CD4-positive, CD25-positive, alpha-beta regulatory T cell (primary cell): Measurements from ENCODE around the gene MAPK8. TPM values are rescaled to one million over a fixed set of nuclear protein-coding genes. Genes with fewer than 3 reads are reported as not detected.

Experiments used
- ATAC-seq, 2 donors: fragments of 150-1000 bp; cut with Tn5 transposase; one replicate each; pipeline ENCODE4 v1.10.0; 2021; ENCODE audit warnings: low read depth in 2 of 2, moderate number of reproducible peaks in 2 of 2, moderate library complexity in 1 of 2
- DNase-seq, 3 donors: peaks; one replicate each; pipeline versions ENCODE4 v3.0.0 to v3.0.0-alpha.2; 2012 to 2022; ENCODE audit warnings: mixed read lengths in 1 of 3
- H3K27ac ChIP-seq: one replicate; pipeline ENCODE4 v1.7.0; 2013; ENCODE audit warnings: mild to moderate bottlenecking, low read length; ENCODE audit not compliant: insufficient read depth, poor library complexity, severe bottlenecking
- H3K27me3 ChIP-seq: one replicate; pipeline ENCODE4 v1.7.0; 2013; ENCODE audit warnings: low read length; ENCODE audit not compliant: control insufficient read depth, insufficient read depth
- H3K36me3 ChIP-seq: one replicate; pipeline ENCODE4 v1.7.0; 2013; ENCODE audit warnings: mild to moderate bottlenecking, low read length, moderate library complexity; ENCODE audit not compliant: control insufficient read depth, insufficient read depth
- H3K4me1 ChIP-seq: 2 replicates; pipeline ENCODE4 v1.7.0; 2013; ENCODE audit warnings: mild to moderate bottlenecking, low read length; ENCODE audit not compliant: insufficient read depth, control insufficient read depth, poor library complexity, severe bottlenecking
- H3K4me3 ChIP-seq: one replicate; pipeline ENCODE4 v1.7.0; 2013; ENCODE audit warnings: low read depth, mild to moderate bottlenecking, low read length, moderate library complexity
- H3K9me3 ChIP-seq, 2 experiments: 1 replicate in 1 of 2; 2 replicates in 1 of 2; pipeline ENCODE4 v1.7.0; 2013; ENCODE audit warnings: low read length in 2 of 2, mild to moderate bottlenecking in 1 of 2, moderate library complexity in 1 of 2; ENCODE audit not compliant: control insufficient read depth in 2 of 2
- H3K27ac Mint-ChIP-seq, 3 donors: one replicate each; pipeline ENCODE4 v1.8.0; 2020 to 2022; ENCODE audit warnings: mild to moderate bottlenecking in 3 of 3, mixed read lengths in 3 of 3, moderate library complexity in 2 of 3
- H3K27me3 Mint-ChIP-seq: one replicate; pipeline ENCODE4 v1.8.0; 2022; ENCODE audit warnings: mild to moderate bottlenecking, mixed read lengths
- H3K36me3 Mint-ChIP-seq: one replicate; pipeline ENCODE4 v1.8.0; 2020; ENCODE audit warnings: mixed read lengths
- H3K4me1 Mint-ChIP-seq, 4 donors: one replicate each; pipeline ENCODE4 v1.8.0; 2020 to 2022; ENCODE audit warnings: mixed read lengths in 4 of 4, mild to moderate bottlenecking in 1 of 4
- H3K4me3 Mint-ChIP-seq, 4 donors: one replicate each; pipeline ENCODE4 v1.8.0; 2020 to 2022; ENCODE audit warnings: mild to moderate bottlenecking in 4 of 4, mixed read lengths in 4 of 4, moderate library complexity in 3 of 4
- H3K9me3 Mint-ChIP-seq, 7 donors: one replicate each; pipeline ENCODE4 v1.8.0; 2020 to 2022; ENCODE audit warnings: mixed read lengths in 7 of 7, mild to moderate bottlenecking in 3 of 7, moderate library complexity in 2 of 7
- polyA plus RNA-seq, 4 donors: library from polyadenylated mRNA; unstranded; fragments of 300-500 nt; fragmentation: Illumina TruSeq; gene quantifications; one replicate each; pipeline ENCODE4 v1.2.3, GENCODE V29; 2021
- total RNA-seq: library from RNA; stranded (reverse); gene quantifications from one replicate; pipeline ENCODE4 v1.2.3, GENCODE V29; 2022

Gene MAPK8
- total and polyA plus RNA-seq, 5 donors from 2014 or later = 19.8 to 34.5 (median 22.9) TPM

DNA sequence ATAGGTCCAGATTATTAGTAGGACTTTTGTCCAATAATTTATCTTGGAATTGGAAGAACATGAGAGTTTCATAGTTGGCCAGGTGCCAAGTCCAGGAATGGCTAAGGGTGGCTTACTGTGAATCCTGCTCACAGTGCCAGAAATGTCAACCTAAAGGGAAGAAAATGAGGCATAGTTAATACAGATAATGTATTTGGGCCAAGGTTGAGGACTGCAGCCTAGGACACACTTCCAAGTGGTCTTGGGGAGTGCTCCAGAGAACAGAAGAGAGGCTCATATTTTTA lies 78.2 kb downstream of the MAPK8 start:
- Histone ChIP-seq H3K9me3 (peaks cover 5 to 12% of the 10 kb centered on the region in 2 experiments), H3K36me3 (no peaks in the 10 kb centered on the region), H3K4me3 (no peak overlapping the region), H3K27me3 (no peaks in the 10 kb centered on the region), H3K4me1 (peaks cover 13% of the 10 kb centered on the region), H3K27ac (no peak overlapping the region)
- H3K4me3 Mint-ChIP-seq = no peak overlapping the region
- no peak for DNase-seq
- H3K4me1 Mint-ChIP-seq = peaks cover 12 to 45% (median 34%) of the 10 kb centered on the region in 4 donors
- peaks cover 0 to 4% (median 2%) of the 10 kb centered on the region in 7 donors for H3K9me3 Mint-ChIP-seq
- no peak for ATAC-seq
- no peak overlapping the region for H3K27ac Mint-ChIP-seq
- H3K36me3 Mint-ChIP-seq = peaks cover 3% of the 10 kb centered on the region
- H3K27me3 Mint-ChIP-seq = no peaks in the 10 kb centered on the region

DNA sequence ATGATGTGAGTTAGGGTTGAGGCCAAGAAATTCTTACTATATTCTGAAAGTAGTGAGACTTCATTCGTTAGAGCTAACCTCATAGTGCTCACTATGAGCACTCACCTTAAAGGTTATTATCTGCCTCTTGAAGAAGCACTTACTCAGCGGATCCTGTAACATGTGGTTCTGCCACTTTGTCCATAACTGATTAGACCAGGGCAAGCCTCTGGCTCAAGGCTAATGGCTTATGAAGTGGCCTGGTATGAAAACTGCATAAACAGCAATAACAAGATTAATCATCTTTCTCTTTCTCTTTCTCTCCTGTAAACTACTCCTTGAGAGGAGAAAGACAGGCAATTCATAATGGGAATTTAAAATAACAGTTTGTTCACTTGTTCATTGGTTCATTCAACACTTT lies 82.8 kb downstream of the MAPK8 start:
- peaks cover 0 to 2% (median 0%) of the 10 kb centered on the region in 7 donors for H3K9me3 Mint-ChIP-seq
- ATAC-seq = no peak
- Histone ChIP-seq H3K27me3 (no peaks in the 10 kb centered on the region), H3K9me3 (no peaks in the 10 kb centered on the region), H3K4me3 (no peak overlapping the region), H3K36me3 (no peaks in the 10 kb centered on the region), H3K4me1 (peaks cover 41% of the 10 kb centered on the region), H3K27ac (no peak overlapping the region)
- H3K27ac Mint-ChIP-seq = peak overlapping the region; percentile 14 to 72 (median 18)
- peak overlapping the region in 1 of 4 donors; percentile 28 for H3K4me3 Mint-ChIP-seq
- DNase-seq = peak in 1 of 3 donors; percentile 11
- H3K27me3 Mint-ChIP-seq = no peaks in the 10 kb centered on the region
- H3K36me3 Mint-ChIP-seq = no peaks in the 10 kb centered on the region
- peaks cover 42 to 74% (median 64%) of the 10 kb centered on the region in 4 donors for H3K4me1 Mint-ChIP-seq

DNA sequence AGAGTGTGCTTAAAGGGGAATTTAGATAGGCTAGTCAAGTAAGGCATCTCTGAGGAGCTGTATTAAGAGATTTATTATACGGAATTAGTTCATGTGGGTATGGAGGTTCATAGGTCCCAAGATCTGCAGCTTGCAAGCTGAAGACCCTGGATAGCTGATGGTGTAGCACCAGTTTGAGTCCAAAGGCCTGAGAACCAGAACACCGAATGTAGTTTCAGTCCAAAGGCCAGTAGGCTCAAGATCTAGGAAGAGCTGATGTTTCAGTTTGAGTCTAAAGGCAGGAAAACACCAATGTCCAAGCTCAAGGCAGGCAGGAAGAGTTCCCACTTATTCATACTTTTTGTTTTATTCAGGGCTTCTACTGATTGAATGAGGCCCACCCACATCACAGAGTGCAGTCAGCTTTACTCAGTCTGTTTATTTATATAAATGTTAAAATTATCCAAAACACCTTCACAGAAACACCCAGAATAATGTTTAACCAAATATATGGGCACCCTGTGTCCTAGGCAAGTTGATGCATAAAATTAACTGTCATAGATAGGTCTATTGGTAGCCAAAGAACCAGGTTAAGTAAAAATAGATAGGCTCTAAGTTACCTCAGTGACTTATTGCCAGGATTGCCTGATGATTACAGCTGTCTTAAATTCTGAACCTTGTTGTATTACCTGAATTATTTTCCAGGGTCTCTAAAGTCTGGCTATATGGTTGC lies 83.5 kb downstream of the MAPK8 start:
- H3K4me1 ChIP-seq = peaks cover 41% of the 10 kb centered on the region
- Mint-ChIP-seq H3K36me3 (no peaks in the 10 kb centered on the region), H3K9me3 (no peaks in the 10 kb centered on the region), H3K27me3 (no peaks in the 10 kb centered on the region), H3K27ac (peak overlapping the region; percentile 14 to 72 (median 18)), H3K4me3 (peak overlapping the region in 2 of 4 donors; percentile 35 to 39), H3K4me1 (peaks cover 42 to 67% (median 58%) of the 10 kb centered on the region in 4 donors)
- H3K9me3 ChIP-seq = no peaks in the 10 kb centered on the region
- ATAC-seq = no peak
- DNase-seq = no peak
- H3K4me3 ChIP-seq = peak overlapping the region; percentile 2
- no peaks in the 10 kb centered on the region for H3K27me3 ChIP-seq
- H3K27ac ChIP-seq = no peak overlapping the region
- H3K36me3 ChIP-seq = no peaks in the 10 kb centered on the region

DNA sequence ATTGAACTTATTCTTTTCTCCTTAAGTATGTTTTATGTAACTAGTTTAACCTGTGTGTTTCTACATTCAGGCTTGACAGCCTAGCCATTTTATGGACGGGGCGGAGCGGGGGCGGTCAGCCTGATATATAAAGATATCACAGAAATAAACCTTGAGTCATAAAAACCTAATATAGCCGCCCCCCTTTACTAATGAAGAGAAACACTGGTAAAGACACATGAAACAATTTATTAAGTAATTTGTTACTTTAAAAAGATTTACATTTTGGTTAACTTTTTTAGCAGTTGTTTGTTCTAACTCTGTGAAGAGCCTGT lies 84.0 kb downstream of the MAPK8 start:
- Histone ChIP-seq H3K9me3 (no peaks in the 10 kb centered on the region), H3K4me1 (peaks cover 41% of the 10 kb centered on the region), H3K27me3 (no peaks in the 10 kb centered on the region), H3K36me3 (no peaks in the 10 kb centered on the region), H3K27ac (no peak overlapping the region), H3K4me3 (peak overlapping the region; percentile 3)
- Mint-ChIP-seq H3K36me3 (no peaks in the 10 kb centered on the region), H3K9me3 (no peaks in the 10 kb centered on the region), H3K27me3 (no peaks in the 10 kb centered on the region), H3K27ac (peak overlapping the region in 1 of 3 donors; percentile 54), H3K4me3 (peak overlapping the region in 2 of 4 donors; percentile 35 to 39), H3K4me1 (peaks cover 42 to 62% (median 55%) of the 10 kb centered on the region in 4 donors)
- ATAC-seq (no peak), DNase-seq (no peak)

DNA sequence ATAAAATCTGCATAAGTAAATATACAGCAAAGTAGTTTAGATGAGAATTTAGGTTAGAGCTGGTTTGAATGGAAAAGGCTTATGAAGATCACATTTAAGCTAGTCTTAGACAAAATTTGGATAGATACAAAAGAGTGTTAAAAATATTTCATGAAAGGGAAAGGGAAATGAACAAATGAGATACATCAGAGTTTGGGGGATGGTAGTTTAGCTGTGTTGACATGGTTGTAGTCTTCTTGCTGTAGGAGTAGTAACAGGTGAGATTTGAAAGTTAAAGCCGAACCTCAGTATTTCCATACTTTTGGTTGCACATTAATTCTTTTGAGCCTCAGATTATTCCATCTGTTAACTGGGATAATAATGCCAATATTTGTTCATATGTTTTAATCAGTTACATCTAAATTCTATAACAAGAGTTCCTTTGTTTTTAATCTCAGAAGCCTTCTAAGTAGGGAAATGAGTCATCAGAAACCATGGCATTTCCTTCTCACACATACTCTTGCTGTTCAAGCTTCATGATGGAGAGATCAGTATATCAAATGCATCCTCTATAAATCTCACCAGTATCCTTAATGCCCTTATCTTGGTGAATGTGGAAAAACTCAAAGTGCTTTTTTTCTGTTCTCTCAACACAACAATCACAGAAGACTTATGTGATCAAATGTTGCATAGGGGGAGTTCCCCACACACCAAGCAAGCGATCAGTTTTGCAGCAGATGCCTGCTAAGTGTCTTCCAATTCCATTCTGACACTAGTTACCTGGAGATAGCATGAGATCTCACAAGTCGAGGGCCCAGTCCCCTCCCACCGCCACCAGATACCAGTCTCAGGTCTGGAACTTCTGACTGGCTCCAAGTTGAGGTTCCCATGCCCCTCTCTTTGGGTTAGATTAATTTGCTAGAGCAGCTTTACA lies 84.7 kb downstream of the MAPK8 start:
- H3K36me3 ChIP-seq = no peaks in the 10 kb centered on the region
- ATAC-seq (peak; percentile 78 to 85), DNase-seq (peak in 2 of 3 donors; percentile 24 to 82)
- H3K4me3 ChIP-seq = peak overlapping the region; percentile 3
- Mint-ChIP-seq H3K36me3 (no peaks in the 10 kb centered on the region), H3K27ac (peak overlapping the region; percentile 0 to 60 (median 54)), H3K4me3 (peak overlapping the region; percentile 6 to 59 (median 36)), H3K27me3 (no peaks in the 10 kb centered on the region), H3K4me1 (peaks cover 42 to 65% (median 57%) of the 10 kb centered on the region in 4 donors), H3K9me3 (no peaks in the 10 kb centered on the region)
- no peaks in the 10 kb centered on the region for H3K27me3 ChIP-seq
- H3K4me1 ChIP-seq = peaks cover 41% of the 10 kb centered on the region
- no peak overlapping the region for H3K27ac ChIP-seq
- no peaks in the 10 kb centered on the region for H3K9me3 ChIP-seq

DNA sequence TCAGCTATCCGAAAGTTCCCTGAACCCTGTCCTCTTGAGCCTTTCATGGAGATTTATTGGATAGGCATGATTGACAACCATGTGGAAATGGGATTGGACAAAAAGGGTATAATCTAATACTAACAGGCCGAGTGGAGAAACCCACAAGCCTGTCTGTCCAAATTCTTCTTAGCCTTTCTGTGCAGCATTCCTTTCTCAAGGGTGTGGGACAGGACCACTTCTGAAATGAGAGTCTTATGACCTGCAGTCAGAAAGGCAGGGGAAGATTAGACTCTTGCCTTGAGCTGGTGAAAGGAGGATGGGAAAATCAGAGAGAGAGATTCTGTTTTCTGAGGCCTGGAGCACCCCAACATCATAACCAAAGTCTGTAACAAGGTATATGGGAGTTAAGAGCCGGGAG lies 85.5 kb downstream of the MAPK8 start:
- Histone ChIP-seq H3K27me3 (no peaks in the 10 kb centered on the region), H3K9me3 (no peaks in the 10 kb centered on the region), H3K4me3 (no peak overlapping the region), H3K4me1 (peaks cover 41% of the 10 kb centered on the region), H3K27ac (no peak overlapping the region), H3K36me3 (no peaks in the 10 kb centered on the region)
- Mint-ChIP-seq H3K36me3 (no peaks in the 10 kb centered on the region), H3K4me3 (no peak overlapping the region), H3K27ac (peak overlapping the region in 1 of 3 donors; percentile 50), H3K4me1 (peaks cover 42 to 66% (median 56%) of the 10 kb centered on the region in 4 donors), H3K9me3 (no peaks in the 10 kb centered on the region), H3K27me3 (no peaks in the 10 kb centered on the region)
- ATAC-seq = no peak
- DNase-seq = no peak

DNA sequence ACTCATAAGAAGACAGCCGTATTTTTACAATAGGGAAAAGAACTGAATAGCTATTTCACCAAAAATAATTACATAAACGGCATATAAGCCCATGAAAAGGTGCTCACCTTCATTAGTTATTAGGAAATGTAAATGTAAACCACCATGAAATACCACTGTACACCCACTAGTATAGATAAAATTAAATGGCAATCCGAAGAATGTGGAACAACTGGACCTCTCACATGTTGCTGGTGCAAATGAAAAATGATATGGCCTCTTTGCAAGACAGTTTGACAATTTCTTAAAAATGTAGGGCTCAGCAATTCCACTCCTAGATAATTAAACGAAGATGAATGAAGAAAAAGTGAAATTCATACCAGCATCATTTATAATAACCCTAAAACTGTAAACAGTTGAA lies 91.8 kb downstream of the MAPK8 start:
- Mint-ChIP-seq H3K4me3 (no peak overlapping the region), H3K27me3 (no peaks in the 10 kb centered on the region), H3K9me3 (no peaks in the 10 kb centered on the region), H3K27ac (no peak overlapping the region), H3K4me1 (peaks cover 15 to 39% (median 28%) of the 10 kb centered on the region in 4 donors), H3K36me3 (no peaks in the 10 kb centered on the region)
- ATAC-seq (no peak), DNase-seq (no peak)
- Histone ChIP-seq H3K4me1 (no peaks in the 10 kb centered on the region), H3K4me3 (no peak overlapping the region), H3K27me3 (no peaks in the 10 kb centered on the region), H3K27ac (no peak overlapping the region), H3K9me3 (no peaks in the 10 kb centered on the region), H3K36me3 (no peaks in the 10 kb centered on the region)
